ENCODE measurements around the gene LRIG2.

- TF ChIP-seq CTCF (IDR thresholded peaks at IDR 0.05) (no peak), ZFX (IDR thresholded peaks at IDR 0.05; ENCODE audit: borderline replicate concordance) (no peak)
These were observed 60.0 kb downstream of the LRIG2 start for GRCh38 chr1:113133038-113133437.
